Subcutaneous abdominal adipose tissue (tissue), 5 donors: ENCODE measurements around the gene RAX2.

Experiments used
- H3K27ac ChIP-seq: one replicate; pipeline ENCODE4 v1.7.0; 2013; ENCODE audit warnings: low read depth, mild to moderate bottlenecking, inconsistent platforms, low read length, moderate library complexity
- H3K27me3 ChIP-seq, 5 donors: one replicate each; pipeline ENCODE4 v1.7.0; 2013; ENCODE audit warnings: low read length in 5 of 5, inconsistent platforms in 1 of 5; ENCODE audit not compliant: control insufficient read depth in 5 of 5, insufficient read depth in 4 of 5
- H3K36me3 ChIP-seq, 5 donors: one replicate each; pipeline ENCODE4 v1.7.0; 2013; ENCODE audit warnings: low read length in 5 of 5; ENCODE audit not compliant: control insufficient read depth in 5 of 5, insufficient read depth in 5 of 5
- H3K4me1 ChIP-seq, 5 donors: one replicate each; pipeline ENCODE4 v1.7.0; 2013; ENCODE audit warnings: low read length in 5 of 5, mild to moderate bottlenecking in 3 of 5, moderate library complexity in 1 of 5; ENCODE audit not compliant: control insufficient read depth in 5 of 5, insufficient read depth in 5 of 5
- H3K4me3 ChIP-seq, 5 donors: one replicate each; pipeline ENCODE4 v1.7.0; 2013; ENCODE audit warnings: low read length in 5 of 5, low read depth in 1 of 5
- H3K9ac ChIP-seq, 5 donors: one replicate each; pipeline ENCODE4 v1.7.0; 2013; ENCODE audit warnings: low read length in 5 of 5, mild to moderate bottlenecking in 4 of 5, moderate library complexity in 3 of 5
- H3K9me3 ChIP-seq, 5 donors: one replicate each; pipeline ENCODE4 v1.7.0; 2013; ENCODE audit warnings: low read length in 5 of 5; ENCODE audit not compliant: control insufficient read depth in 5 of 5
- donor health status: healthy.
- donor health status: healthy.
- donor health status: healthy.
- donor health status: healthy.
- donor health status: healthy.

The RAX2 gene

GRCh38 chr19:3752492-3752891 is 19.5 kb downstream of the RAX2 start:
- Histone ChIP-seq H3K27ac (no peak overlapping the region), H3K27me3 (peaks cover 0 to 6% (median 5%) of the 10 kb centered on the region in 5 donors), H3K9ac (no peak overlapping the region), H3K9me3 (no peaks in the 10 kb centered on the region), H3K36me3 (peaks cover 0 to 57% (median 44%) of the 10 kb centered on the region in 5 donors), H3K4me1 (no peaks in the 10 kb centered on the region), H3K4me3 (no peak overlapping the region)

DNA sequence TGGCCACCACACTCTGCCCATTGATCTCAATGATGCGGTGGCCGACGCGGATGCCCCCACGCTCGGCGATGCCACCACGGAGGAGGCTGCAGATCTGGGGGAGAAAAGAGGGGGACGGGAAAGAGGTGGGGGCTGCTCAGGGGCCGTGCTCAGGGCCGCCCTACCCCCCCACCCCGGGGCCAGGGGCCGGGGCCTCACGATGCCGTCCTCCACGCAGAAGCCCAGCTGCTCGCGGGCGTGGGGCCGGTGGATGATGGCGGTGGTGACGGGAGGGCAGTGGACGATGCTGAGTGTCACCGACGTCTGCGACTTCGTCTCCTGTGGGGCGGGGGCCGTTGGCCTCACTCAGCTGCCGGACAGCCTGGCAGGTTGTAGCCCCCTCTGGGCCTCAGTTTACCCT is 20.8 kb downstream of the RAX2 start:
- Histone ChIP-seq H3K36me3 (peaks cover 0 to 50% (median 44%) of the 10 kb centered on the region in 5 donors), H3K9ac (no peak overlapping the region), H3K27ac (no peak overlapping the region), H3K4me1 (no peaks in the 10 kb centered on the region), H3K9me3 (no peaks in the 10 kb centered on the region), H3K4me3 (no peak overlapping the region), H3K27me3 (peaks cover 0 to 13% (median 11%) of the 10 kb centered on the region in 5 donors)

GRCh38 chr19:3750211-3750610 is 21.8 kb downstream of the RAX2 start:
- Histone ChIP-seq H3K27ac (no peak overlapping the region), H3K9ac (no peak overlapping the region), H3K4me3 (no peak overlapping the region), H3K4me1 (no peaks in the 10 kb centered on the region), H3K9me3 (no peaks in the 10 kb centered on the region), H3K27me3 (peaks cover 0 to 17% (median 15%) of the 10 kb centered on the region in 5 donors), H3K36me3 (peaks cover 0 to 50% (median 44%) of the 10 kb centered on the region in 5 donors)

GRCh38 chr19:3748965-3749364 is 23.1 kb downstream of the RAX2 start:
- H3K27me3 ChIP-seq: peaks cover 0 to 17% (median 15%) of the 10 kb centered on the region in 5 donors
- peaks cover 0 to 46% (median 42%) of the 10 kb centered on the region in 5 donors for H3K36me3 ChIP-seq
- H3K9ac ChIP-seq: no peak overlapping the region

GRCh38 chr19:3746371-3747056 is 25.5 kb downstream of the RAX2 start:
- Histone ChIP-seq H3K9ac (no peak overlapping the region), H3K4me1 (no peaks in the 10 kb centered on the region), H3K27ac (no peak overlapping the region), H3K36me3 (peaks cover 0 to 21% (median 21%) of the 10 kb centered on the region in 5 donors), H3K9me3 (peaks cover 0 to 3% (median 0%) of the 10 kb centered on the region in 5 donors), H3K27me3 (peaks cover 0 to 17% (median 15%) of the 10 kb centered on the region in 5 donors), H3K4me3 (no peak overlapping the region)

More at GRCh38 chr19:3748965-3749364, 23.1 kb downstream of the RAX2 start:
- H3K27ac ChIP-seq: no peak overlapping the region
- H3K4me1 ChIP-seq: no peaks in the 10 kb centered on the region
- no peaks in the 10 kb centered on the region for H3K9me3 ChIP-seq
- H3K4me3 ChIP-seq: no peak overlapping the region

GRCh38 chr19:3745363-3746045 is 26.5 kb downstream of the RAX2 start:
- H3K27me3 ChIP-seq: peaks cover 0 to 17% (median 15%) of the 10 kb centered on the region in 5 donors
- H3K4me1 ChIP-seq: no peaks in the 10 kb centered on the region
- H3K9ac ChIP-seq: no peak overlapping the region
- H3K4me3 ChIP-seq: no peak overlapping the region
- no peak overlapping the region for H3K27ac ChIP-seq
- peaks cover 0 to 3% (median 0%) of the 10 kb centered on the region in 5 donors for H3K9me3 ChIP-seq
- H3K36me3 ChIP-seq: peaks cover 0 to 11% (median 11%) of the 10 kb centered on the region in 5 donors

- no peaks in the 10 kb centered on the region for H3K36me3 ChIP-seq
- H3K27ac ChIP-seq: no peak overlapping the region
- no peak overlapping the region for H3K4me3 ChIP-seq
- H3K9ac ChIP-seq: no peak overlapping the region
- H3K9me3 ChIP-seq: peaks cover 0 to 3% (median 0%) of the 10 kb centered on the region in 5 donors
- peaks cover 0 to 19% (median 17%) of the 10 kb centered on the region in 5 donors for H3K27me3 ChIP-seq
- no peaks in the 10 kb centered on the region for H3K4me1 ChIP-seq
Measured at GRCh38 chr19:3743486-3743885, 28.5 kb downstream of the RAX2 start.

GRCh38 chr19:3740431-3740830 is 31.6 kb downstream of the RAX2 start:
- Histone ChIP-seq H3K9ac (no peak overlapping the region), H3K36me3 (no peaks in the 10 kb centered on the region), H3K4me3 (no peak overlapping the region), H3K9me3 (peaks cover 0 to 3% (median 0%) of the 10 kb centered on the region in 5 donors), H3K27ac (no peak overlapping the region), H3K27me3 (peaks cover 0 to 21% (median 9%) of the 10 kb centered on the region in 5 donors), H3K4me1 (no peaks in the 10 kb centered on the region)

GRCh38 chr19:3738477-3739220 is 33.4 kb downstream of the RAX2 start:
- Histone ChIP-seq H3K4me3 (no peak overlapping the region), H3K27me3 (peaks cover 0 to 24% (median 9%) of the 10 kb centered on the region in 5 donors), H3K9me3 (peaks cover 0 to 3% (median 0%) of the 10 kb centered on the region in 5 donors), H3K27ac (no peak overlapping the region), H3K36me3 (no peaks in the 10 kb centered on the region), H3K9ac (no peak overlapping the region), H3K4me1 (no peaks in the 10 kb centered on the region)
